Left lung (tissue), 10 donors: Measurements from ENCODE around the gene LILRB4. TPM values are rescaled to one million over a fixed set of nuclear protein-coding genes. Genes with fewer than 3 reads are reported as not detected.

ENCODE experiments used
- ATAC-seq: fragments of 200-7000 bp; cut with Tn5 transposase; one replicate; pipeline ENCODE4 v1.9.1; 2020; ENCODE audit warnings: moderate library complexity
- DNase-seq, 4 donors: peaks; one replicate each; pipeline ENCODE4 v3.0.0-alpha.2; 2013 to 2020
- H3K27ac ChIP-seq, 2 donors: fragments of 200-600 bp; sonication (generic) in 1 of 2; one replicate each; pipeline versions ENCODE4 v1.5.0 to v1.8.0; 2020 to 2021
- H3K27me3 ChIP-seq, 2 donors: fragments of 200-600 bp; sonication (generic) in 1 of 2; one replicate each; pipeline versions ENCODE4 v1.5.0 to v1.8.0; 2020 to 2021
- H3K36me3 ChIP-seq, 2 donors: fragments of 200-600 bp; sonication (generic) in 1 of 2; one replicate each; pipeline versions ENCODE4 v1.5.0 to v1.8.0; 2020 to 2021
- H3K4me1 ChIP-seq, 2 donors: fragments of 200-600 bp; one replicate each; pipeline ENCODE4 v1.8.0; 2021
- H3K4me3 ChIP-seq, 2 donors: fragments of 200-600 bp; sonication (generic) in 1 of 2; one replicate each; pipeline versions ENCODE4 v1.5.0 to v1.8.0; 2020 to 2021; ENCODE audit warnings: mild to moderate bottlenecking in 1 of 2
- H3K9me3 ChIP-seq, 2 donors: fragments of 200-600 bp; sonication (generic) in 1 of 2; one replicate each; pipeline versions ENCODE4 v1.5.0 to v1.8.0; 2020 to 2021
- intact Hi-C, 2 donors: fragments of 100-400 bp; cut with DNase I; formaldehyde crosslinking; loops; one replicate each; pipeline versions ENCODE4 v1.11.2 to v1.14.2; 2022
- polyA plus RNA-seq, 6 donors: library from polyadenylated mRNA; unstranded; fragments of 120-200 nt; gene quantifications; one replicate each; pipeline ENCODE4 v1.2.1, GENCODE V29; 2013; ENCODE audit not compliant: insufficient read length in 6 of 6
- total RNA-seq, 2 donors: library from RNA; stranded (reverse); fragmentation: NEBNext Ultra II Directional; extraction: Animal tissue kit (Norgen Biotek cat#: 25700); gene quantifications; one replicate each; pipeline ENCODE4 v1.2.1, GENCODE V29; 2021
- TF ChIP-seq, protein P1 (sequence below), 2 donors: fragments of 200-600 bp; sonication (generic) in 1 of 2; IDR thresholded peaks; one replicate each; pipeline versions ENCODE4 v1.5.0 to v1.8.0; 2021; ENCODE audit warnings: antibody characterized with exemption in 2 of 2
- donor health status: DM: no; HTN: yes; CAD: no.
- donor health status: DM: no; HTN: no; CAD: no.

Gene LILRB4
- total and polyA plus RNA-seq, 8 donors: 0.56 to 44.4 (median 1.2) TPM

DNA sequence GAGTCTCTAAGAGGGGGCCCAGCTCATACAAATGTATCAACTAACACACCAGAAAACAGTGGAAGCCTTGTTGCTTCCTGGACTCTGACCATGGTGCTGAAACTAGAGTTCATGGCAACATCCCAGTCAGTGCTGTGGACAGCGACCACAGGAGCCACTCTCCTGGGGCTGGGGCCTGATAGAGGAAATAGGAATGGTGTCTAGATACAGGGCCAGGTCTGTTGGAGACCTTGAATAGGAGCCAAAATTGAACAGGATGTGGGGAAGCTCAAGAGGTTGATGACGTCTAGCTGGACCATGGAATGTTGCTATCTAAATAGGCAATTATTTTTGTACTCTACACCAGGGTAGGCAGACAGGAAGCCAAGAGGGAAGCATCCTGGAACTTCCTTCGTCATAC lies 21.7 kb downstream of the LILRB4 start:
- ATAC-seq: peak; percentile 80
- Histone ChIP-seq H3K27me3 (peaks cover 0 to 73% of the 10 kb centered on the region in 2 donors), H3K27ac (no peak overlapping the region), H3K4me3 (no peak overlapping the region), H3K9me3 (no peaks in the 10 kb centered on the region), H3K4me1 (no peaks in the 10 kb centered on the region), H3K36me3 (no peaks in the 10 kb centered on the region)
- TF ChIP-seq, protein P1, sequence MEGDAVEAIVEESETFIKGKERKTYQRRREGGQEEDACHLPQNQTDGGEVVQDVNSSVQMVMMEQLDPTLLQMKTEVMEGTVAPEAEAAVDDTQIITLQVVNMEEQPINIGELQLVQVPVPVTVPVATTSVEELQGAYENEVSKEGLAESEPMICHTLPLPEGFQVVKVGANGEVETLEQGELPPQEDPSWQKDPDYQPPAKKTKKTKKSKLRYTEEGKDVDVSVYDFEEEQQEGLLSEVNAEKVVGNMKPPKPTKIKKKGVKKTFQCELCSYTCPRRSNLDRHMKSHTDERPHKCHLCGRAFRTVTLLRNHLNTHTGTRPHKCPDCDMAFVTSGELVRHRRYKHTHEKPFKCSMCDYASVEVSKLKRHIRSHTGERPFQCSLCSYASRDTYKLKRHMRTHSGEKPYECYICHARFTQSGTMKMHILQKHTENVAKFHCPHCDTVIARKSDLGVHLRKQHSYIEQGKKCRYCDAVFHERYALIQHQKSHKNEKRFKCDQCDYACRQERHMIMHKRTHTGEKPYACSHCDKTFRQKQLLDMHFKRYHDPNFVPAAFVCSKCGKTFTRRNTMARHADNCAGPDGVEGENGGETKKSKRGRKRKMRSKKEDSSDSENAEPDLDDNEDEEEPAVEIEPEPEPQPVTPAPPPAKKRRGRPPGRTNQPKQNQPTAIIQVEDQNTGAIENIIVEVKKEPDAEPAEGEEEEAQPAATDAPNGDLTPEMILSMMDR (IDR thresholded peaks at IDR 0.05): no peak
- intact Hi-C loops: no loop called here
- peak in 2 of 4 donors; percentile 3 to 44 for DNase-seq

DNA sequence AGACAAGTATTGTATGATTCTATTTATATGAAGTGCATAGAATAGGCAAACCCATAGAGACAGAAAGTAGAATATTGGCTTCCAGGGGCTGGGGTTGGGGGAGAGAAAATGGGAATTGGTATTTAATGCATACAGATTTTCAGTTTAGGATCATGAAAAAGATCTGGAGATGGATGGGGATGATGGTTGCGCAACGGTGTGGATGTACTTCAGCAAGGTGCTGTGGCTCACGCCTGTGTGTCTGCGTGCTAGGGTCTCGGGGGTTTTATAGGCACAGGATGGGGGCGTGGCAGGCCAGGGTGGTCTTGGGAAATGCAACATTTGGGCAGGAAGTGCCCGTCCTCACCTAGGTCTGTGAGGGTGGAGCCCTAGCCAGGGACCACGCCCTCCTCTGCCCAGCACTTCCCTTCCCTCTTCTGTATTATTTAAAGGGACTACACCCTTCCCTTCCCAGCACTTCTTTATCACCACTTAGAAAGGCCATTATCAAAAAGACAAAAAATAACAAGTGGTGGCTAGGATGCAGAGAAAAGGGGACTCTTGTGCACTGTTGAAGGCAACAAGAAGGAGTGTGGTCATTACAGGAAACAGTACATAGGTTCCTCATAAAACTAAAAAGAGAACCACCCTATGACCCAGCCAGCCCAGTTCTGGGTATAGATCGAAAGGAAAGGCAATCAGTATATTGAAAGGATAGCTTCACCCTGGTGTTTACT lies 29.0 kb downstream of the LILRB4 start:
- no peak for DNase-seq
- H3K27me3 ChIP-seq: peaks cover 0 to 58% of the 10 kb centered on the region in 2 donors
- no peak overlapping the region for H3K27ac ChIP-seq
- H3K4me3 ChIP-seq: no peak overlapping the region
- no peaks in the 10 kb centered on the region for H3K9me3 ChIP-seq
- intact Hi-C loops: no loop called here
- TF ChIP-seq, protein P1 (IDR thresholded peaks at IDR 0.05): no peak
- ATAC-seq: no peak
- H3K36me3 ChIP-seq: no peaks in the 10 kb centered on the region
- no peaks in the 10 kb centered on the region for H3K4me1 ChIP-seq

DNA sequence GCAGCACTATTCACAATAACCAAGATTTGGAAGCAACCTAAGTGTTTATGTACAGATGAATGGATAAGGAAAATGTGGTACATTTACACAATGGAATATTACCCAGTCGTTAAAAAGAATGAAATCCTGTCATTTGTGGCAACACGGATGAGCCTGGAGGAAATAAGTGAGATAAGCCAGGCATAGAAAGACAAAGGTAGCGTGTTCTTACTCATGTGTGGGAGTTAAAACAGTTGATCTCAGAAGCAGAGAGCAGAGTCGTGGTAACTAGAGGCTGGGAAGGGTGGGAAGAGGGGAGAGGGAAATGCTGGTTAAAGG lies 29.5 kb downstream of the LILRB4 start:
- DNase-seq (no peak), ATAC-seq (no peak)
- Histone ChIP-seq H3K27me3 (peaks cover 0 to 55% of the 10 kb centered on the region in 2 donors), H3K36me3 (no peaks in the 10 kb centered on the region), H3K9me3 (no peaks in the 10 kb centered on the region), H3K4me3 (no peak overlapping the region), H3K4me1 (no peaks in the 10 kb centered on the region), H3K27ac (no peak overlapping the region)
- intact Hi-C loops: no loop called here
- TF ChIP-seq, protein P1 (IDR thresholded peaks at IDR 0.05): no peak

DNA sequence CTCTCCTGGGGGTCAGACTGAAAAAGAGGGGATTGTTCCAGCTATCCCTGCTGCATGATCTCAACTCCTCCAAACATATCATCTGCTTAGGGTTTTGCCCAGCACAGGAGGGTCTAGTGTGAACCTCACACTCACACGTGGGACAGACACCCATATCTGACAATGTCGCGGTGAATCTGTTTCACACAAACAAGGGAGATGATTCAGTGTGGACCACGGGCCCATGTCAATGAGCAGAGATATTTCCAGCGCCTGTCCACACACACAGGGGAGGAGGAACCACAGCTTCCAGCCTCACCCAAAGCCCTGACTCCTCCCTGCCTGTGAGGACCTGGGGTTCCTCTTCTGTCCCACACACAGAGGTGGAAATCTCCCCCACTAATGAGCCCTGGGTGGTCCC lies 31.9 kb downstream of the LILRB4 start:
- Histone ChIP-seq H3K36me3 (no peaks in the 10 kb centered on the region), H3K4me3 (no peak overlapping the region), H3K9me3 (no peaks in the 10 kb centered on the region), H3K27me3 (peaks cover 0 to 56% of the 10 kb centered on the region in 2 donors), H3K27ac (no peak overlapping the region), H3K4me1 (no peaks in the 10 kb centered on the region)
- intact Hi-C loops: no loop called here
- no peak for DNase-seq
- TF ChIP-seq, protein P1 (IDR thresholded peaks at IDR 0.05): no peak
- ATAC-seq: no peak

- H3K9me3 ChIP-seq: no peaks in the 10 kb centered on the region
- no peak overlapping the region for H3K27ac ChIP-seq
- intact Hi-C loops: no loop called here
- no peak overlapping the region for H3K4me3 ChIP-seq
- ATAC-seq: no peak
- TF ChIP-seq, protein P1 (IDR thresholded peaks at IDR 0.05): no peak
- H3K4me1 ChIP-seq: no peaks in the 10 kb centered on the region
- peaks cover 0 to 63% of the 10 kb centered on the region in 2 donors for H3K27me3 ChIP-seq
- no peak for DNase-seq
- H3K36me3 ChIP-seq: no peaks in the 10 kb centered on the region
Measured at GRCh38 chr19:54696117-54696548, 33.3 kb downstream of the LILRB4 start.
